Effector memory CD8-positive, alpha-beta T cell (primary cell): ENCODE measurements around the gene ANKRD16.
"Not testable (repeated sequence)": the region's sequence is repeated elsewhere in the genome, so short reads cannot be mapped to it uniquely, and the experiment has no call there.

ENCODE experiments used
- ATAC-seq: fragments of 150-1000 bp; cut with Tn5 transposase; replicated peaks from 2 replicates; pipeline ENCODE4 v1.10.0; 2021; ENCODE audit warnings: mild to moderate bottlenecking, moderate library complexity
- DNase-seq, 3 experiments: peaks; one replicate each; pipeline ENCODE4 v3.0.0; 2021
- H3K27ac Mint-ChIP-seq, 2 donors: one replicate each; pipeline ENCODE4 v1.8.0; 2022; ENCODE audit warnings: mild to moderate bottlenecking in 2 of 2, mixed read lengths in 2 of 2, moderate library complexity in 2 of 2
- H3K27me3 Mint-ChIP-seq, 2 donors: one replicate each; pipeline ENCODE4 v1.8.0; 2022; ENCODE audit warnings: mixed read lengths in 2 of 2
- H3K36me3 Mint-ChIP-seq: one replicate; pipeline ENCODE4 v1.8.0; 2022; ENCODE audit warnings: mild to moderate bottlenecking, moderate library complexity, mixed read lengths; ENCODE audit not compliant: insufficient read depth
- H3K4me1 Mint-ChIP-seq, 2 donors: one replicate each; pipeline ENCODE4 v1.8.0; 2022; ENCODE audit warnings: low read depth in 2 of 2, mixed read lengths in 2 of 2
- H3K4me3 Mint-ChIP-seq, 2 donors: one replicate each; pipeline ENCODE4 v1.8.0; 2022; ENCODE audit warnings: mild to moderate bottlenecking in 2 of 2, mixed read lengths in 2 of 2, moderate library complexity in 2 of 2
- H3K9me3 Mint-ChIP-seq, 2 donors: one replicate each; pipeline ENCODE4 v1.8.0; 2022; ENCODE audit warnings: mixed read lengths in 2 of 2

Gene ANKRD16

GRCh38 chr10:5915451-5915850 is 25.8 kb upstream of the ANKRD16 start:
- Mint-ChIP-seq H3K4me1 (no peaks in the 10 kb centered on the region), H3K4me3 (no peak overlapping the region), H3K27me3 (no peaks in the 10 kb centered on the region), H3K36me3 (peaks cover 57% of the 10 kb centered on the region), H3K27ac (peak overlapping the region in 1 of 2 donors; percentile 12), H3K9me3 (no peaks in the 10 kb centered on the region)
- ATAC-seq: no peak
- DNase-seq: no peak

GRCh38 chr10:5913736-5914135 is 24.0 kb upstream of the ANKRD16 start:
- Mint-ChIP-seq H3K27me3 (no peaks in the 10 kb centered on the region), H3K4me1 (no peaks in the 10 kb centered on the region), H3K9me3 (no peaks in the 10 kb centered on the region), H3K36me3 (peaks cover 66% of the 10 kb centered on the region), H3K27ac (peak overlapping the region in 1 of 2 donors; percentile 60), H3K4me3 (no peak overlapping the region)
- no peak for ATAC-seq
- no peak for DNase-seq

GRCh38 chr10:5911670-5912069 is 22.0 kb upstream of the ANKRD16 start:
- Mint-ChIP-seq H3K27ac (peak overlapping the region; percentile 3 to 15), H3K4me1 (peaks cover 6% of the 10 kb centered on the region in 2 donors), H3K27me3 (no peaks in the 10 kb centered on the region), H3K36me3 (peaks cover 59% of the 10 kb centered on the region), H3K4me3 (no peak overlapping the region), H3K9me3 (no peaks in the 10 kb centered on the region)
- no peak for ATAC-seq
- DNase-seq: no peak

GRCh38 chr10:5910323-5911100 is 20.8 kb upstream of the ANKRD16 start:
- H3K36me3 Mint-ChIP-seq: peaks cover 53% of the 10 kb centered on the region
- no peak for DNase-seq

GRCh38 chr10:5908676-5909075 is 19.0 kb upstream of the ANKRD16 start:
- not testable (repeated sequence) for H3K27me3 Mint-ChIP-seq, H3K9me3 Mint-ChIP-seq, ATAC-seq, H3K4me3 Mint-ChIP-seq, DNase-seq
- peaks cover 42% of the 10 kb centered on the region for H3K36me3 Mint-ChIP-seq
- H3K27ac Mint-ChIP-seq: peak overlapping the region in 1 of 2 donors; percentile 74
- peaks cover 14 to 19% of the 10 kb centered on the region in 2 donors for H3K4me1 Mint-ChIP-seq

More at GRCh38 chr10:5910323-5911100, 20.8 kb upstream of the ANKRD16 start:
- H3K4me3 Mint-ChIP-seq: no peak overlapping the region
- H3K9me3 Mint-ChIP-seq: no peaks in the 10 kb centered on the region
- H3K4me1 Mint-ChIP-seq: peaks cover 11% of the 10 kb centered on the region in 2 donors
- H3K27me3 Mint-ChIP-seq: no peaks in the 10 kb centered on the region
- ATAC-seq: no peak
- no peak overlapping the region for H3K27ac Mint-ChIP-seq

GRCh38 chr10:5906651-5907050 is 17.0 kb upstream of the ANKRD16 start:
- peaks cover 17 to 22% of the 10 kb centered on the region in 2 donors for H3K4me1 Mint-ChIP-seq
- DNase-seq: no peak
- H3K4me3 Mint-ChIP-seq: no peak overlapping the region
- H3K9me3 Mint-ChIP-seq: no peaks in the 10 kb centered on the region
- H3K36me3 Mint-ChIP-seq: peaks cover 28% of the 10 kb centered on the region
- ATAC-seq: no peak
- H3K27ac Mint-ChIP-seq: peak overlapping the region; percentile 39 to 82
- no peaks in the 10 kb centered on the region for H3K27me3 Mint-ChIP-seq

- H3K4me1 Mint-ChIP-seq: peaks cover 17 to 22% of the 10 kb centered on the region in 2 donors
- DNase-seq (no peak), ATAC-seq (no peak)
- H3K4me3 Mint-ChIP-seq: no peak overlapping the region
- no peaks in the 10 kb centered on the region for H3K27me3 Mint-ChIP-seq
- peaks cover 27% of the 10 kb centered on the region for H3K36me3 Mint-ChIP-seq
- H3K27ac Mint-ChIP-seq: peak overlapping the region in 1 of 2 donors; percentile 46
- no peaks in the 10 kb centered on the region for H3K9me3 Mint-ChIP-seq
Observed at GRCh38 chr10:5905854-5906507, 16.3 kb upstream of the ANKRD16 start.

GRCh38 chr10:5904227-5904626 is 14.5 kb upstream of the ANKRD16 start:
- H3K4me3 Mint-ChIP-seq: no peak overlapping the region
- no peak for ATAC-seq

GRCh38 chr10:5903563-5903962 is 13.9 kb upstream of the ANKRD16 start:
- no peak for DNase-seq
- Mint-ChIP-seq H3K27ac (no peak overlapping the region), H3K27me3 (no peaks in the 10 kb centered on the region), H3K4me3 (no peak overlapping the region), H3K4me1 (peaks cover 19 to 27% of the 10 kb centered on the region in 2 donors), H3K9me3 (no peaks in the 10 kb centered on the region), H3K36me3 (peaks cover 6% of the 10 kb centered on the region)
- ATAC-seq: no peak

More at GRCh38 chr10:5904227-5904626, 14.5 kb upstream of the ANKRD16 start:
- H3K27ac Mint-ChIP-seq: no peak overlapping the region
- H3K4me1 Mint-ChIP-seq: peaks cover 18 to 24% of the 10 kb centered on the region in 2 donors
- H3K36me3 Mint-ChIP-seq: peaks cover 13% of the 10 kb centered on the region
- H3K9me3 Mint-ChIP-seq: no peaks in the 10 kb centered on the region
- no peak for DNase-seq
- H3K27me3 Mint-ChIP-seq: no peaks in the 10 kb centered on the region

- H3K27ac Mint-ChIP-seq: no peak overlapping the region
- peaks cover 17 to 27% of the 10 kb centered on the region in 2 donors for H3K4me1 Mint-ChIP-seq
- no peaks in the 10 kb centered on the region for H3K27me3 Mint-ChIP-seq
- no peaks in the 10 kb centered on the region for H3K9me3 Mint-ChIP-seq
- DNase-seq (no peak), ATAC-seq (no peak)
- H3K36me3 Mint-ChIP-seq: peaks cover 5% of the 10 kb centered on the region
- no peak overlapping the region for H3K4me3 Mint-ChIP-seq
Observed at GRCh38 chr10:5902511-5903274, 13.0 kb upstream of the ANKRD16 start.

GRCh38 chr10:5900247-5900646 is 10.6 kb upstream of the ANKRD16 start:
- Mint-ChIP-seq H3K4me1 (peaks cover 17 to 34% of the 10 kb centered on the region in 2 donors), H3K9me3 (peaks cover 0 to 3% of the 10 kb centered on the region in 2 donors), H3K4me3 (no peak overlapping the region), H3K27ac (no peak overlapping the region), H3K27me3 (no peaks in the 10 kb centered on the region), H3K36me3 (peaks cover 7% of the 10 kb centered on the region)
- DNase-seq: no peak
- no peak for ATAC-seq

GRCh38 chr10:5898163-5898562 is 8.5 kb upstream of the ANKRD16 start:
- Mint-ChIP-seq H3K36me3 (peaks cover 7% of the 10 kb centered on the region), H3K27ac (no peak overlapping the region), H3K4me1 (peaks cover 15 to 32% of the 10 kb centered on the region in 2 donors), H3K9me3 (peaks cover 0 to 3% of the 10 kb centered on the region in 2 donors), H3K4me3 (no peak overlapping the region), H3K27me3 (no peaks in the 10 kb centered on the region)
- no peak for DNase-seq
- ATAC-seq: no peak

- no peak for DNase-seq
- no peak for ATAC-seq
- no peak overlapping the region for H3K4me3 Mint-ChIP-seq
- H3K4me1 Mint-ChIP-seq: peaks cover 20 to 37% of the 10 kb centered on the region in 2 donors
- H3K27ac Mint-ChIP-seq: peak overlapping the region in 1 of 2 donors; percentile 9
- H3K36me3 Mint-ChIP-seq: peaks cover 7% of the 10 kb centered on the region
- no peaks in the 10 kb centered on the region for H3K27me3 Mint-ChIP-seq
- peaks cover 0 to 3% of the 10 kb centered on the region in 2 donors for H3K9me3 Mint-ChIP-seq
Observed at GRCh38 chr10:5897504-5897903, 7.8 kb upstream of the ANKRD16 start.
